GM19328 (cell line): ENCODE measurements around the gene EMCN.

ENCODE experiments used
- ATAC-seq: cut with Tn5 transposase; IDR thresholded peaks from one replicate; pipeline ENCODE4 v1.9.1; 2021; ENCODE audit warnings: mild to moderate bottlenecking, moderate library complexity; ENCODE audit not compliant: unreplicated experiment

The EMCN gene

DNA sequence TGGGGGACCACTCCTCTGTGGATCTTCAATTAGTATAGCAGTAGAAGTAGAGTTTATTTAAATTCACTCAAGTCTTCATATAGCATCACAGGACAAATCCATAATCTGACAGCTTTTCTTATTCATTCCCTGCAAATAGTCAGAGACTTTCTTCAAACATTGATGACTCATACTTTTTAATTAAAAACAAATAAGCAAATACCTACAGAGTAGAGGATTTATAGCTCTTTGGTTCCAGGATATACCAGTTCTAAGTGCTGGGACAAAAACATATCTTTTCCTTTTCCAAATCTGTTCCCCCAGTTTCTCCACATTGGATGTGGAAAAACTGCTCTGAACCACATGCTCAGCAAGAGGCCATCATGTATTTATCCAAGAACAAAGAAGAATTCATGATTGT lies 24.1 kb downstream of the EMCN start:
- ATAC-seq, result no peak

DNA sequence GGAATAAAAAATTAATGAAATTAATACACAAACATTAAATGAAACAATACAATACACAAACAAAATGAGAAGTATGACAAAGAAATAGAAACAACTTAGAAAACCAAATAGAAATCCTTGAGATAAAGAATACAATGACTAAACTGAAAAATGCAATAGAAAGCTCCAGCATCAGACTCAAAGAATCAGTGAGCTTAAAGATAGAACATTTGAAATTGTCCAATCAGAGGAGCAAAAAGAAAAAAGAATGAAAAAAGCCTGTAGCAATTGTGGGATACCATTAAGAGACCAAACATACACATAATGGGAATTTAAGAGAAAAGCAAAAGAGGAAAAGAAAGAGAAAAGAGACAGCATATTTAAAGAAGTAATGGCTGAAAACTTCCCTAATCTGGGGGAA lies 25.7 kb downstream of the EMCN start:
- no peak for ATAC-seq

DNA sequence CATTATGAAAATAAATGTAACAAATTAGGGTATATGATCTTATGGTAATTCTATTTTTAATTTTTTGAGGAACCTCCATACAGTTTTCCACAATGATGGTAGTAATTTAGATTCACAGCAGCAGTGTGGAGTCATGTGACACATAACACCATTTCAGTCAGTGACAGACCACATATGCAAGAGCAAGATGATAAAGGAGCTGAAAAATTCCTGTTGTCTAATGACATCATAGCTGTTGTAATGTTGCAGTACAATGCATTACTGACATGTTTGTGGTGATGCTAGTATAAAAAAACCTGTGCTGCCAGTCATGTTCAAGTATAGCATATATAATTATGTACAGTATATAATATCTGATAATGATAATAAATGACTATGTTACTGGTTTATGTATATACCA lies 28.5 kb downstream of the EMCN start:
- no peak for ATAC-seq

DNA sequence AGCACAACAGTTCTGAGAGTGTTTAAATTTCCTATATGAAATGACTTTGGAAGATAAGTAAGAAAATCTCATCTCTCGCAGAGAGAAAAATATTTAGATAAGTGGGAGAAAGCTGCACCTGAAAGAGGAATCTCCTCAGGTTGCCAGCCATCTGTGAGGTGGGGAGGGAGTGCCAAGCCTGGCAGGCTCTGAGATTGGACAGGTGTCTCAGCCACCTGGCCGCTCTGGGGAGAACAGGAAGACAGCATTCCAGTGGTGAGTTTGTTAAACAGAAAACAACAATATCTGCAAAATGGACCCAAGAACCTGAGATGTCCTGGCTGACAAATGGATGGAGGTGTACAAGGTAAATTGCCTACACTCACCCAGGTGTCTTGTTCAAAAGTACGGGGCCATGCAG lies 31.3 kb downstream of the EMCN start:
- ATAC-seq, result no peak

DNA sequence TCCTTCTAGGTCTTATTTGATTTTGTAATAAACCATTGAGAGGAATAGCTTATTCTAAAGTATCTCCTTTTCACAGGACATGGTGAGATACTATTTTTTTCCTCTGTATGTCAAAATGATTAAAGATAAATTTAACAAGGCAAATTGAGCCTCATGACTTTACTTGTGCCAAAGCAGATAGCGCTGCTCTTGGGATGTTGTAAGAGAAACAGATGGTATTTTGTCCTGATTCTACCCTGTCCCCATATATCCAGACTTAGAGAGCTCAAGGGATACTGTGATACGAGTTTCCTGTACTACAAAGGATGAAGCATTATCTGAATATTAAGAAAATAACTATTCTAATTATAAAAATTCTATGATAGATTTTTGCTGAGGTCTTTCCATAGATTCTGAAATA lies 34.0 kb downstream of the EMCN start:
- no peak for ATAC-seq

DNA sequence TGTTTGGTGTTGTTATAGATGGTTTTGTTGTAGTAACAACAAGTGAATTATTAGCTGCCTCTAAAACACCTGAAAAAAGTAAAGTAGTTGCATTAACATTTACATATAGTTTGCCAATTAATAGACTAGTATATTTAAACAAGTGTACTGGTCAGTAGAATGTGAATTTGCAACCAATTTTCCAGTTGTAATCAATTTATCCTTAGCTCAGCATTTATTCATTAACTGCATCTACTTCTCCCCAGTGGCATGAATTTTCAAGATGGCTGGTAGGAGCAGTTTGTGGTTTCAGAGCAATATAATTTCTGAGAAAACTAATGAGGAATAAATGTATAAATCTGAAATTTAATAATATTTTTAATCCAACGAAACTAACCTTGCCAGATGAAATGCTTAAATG lies 37.9 kb downstream of the EMCN start:
- ATAC-seq, result no peak

DNA sequence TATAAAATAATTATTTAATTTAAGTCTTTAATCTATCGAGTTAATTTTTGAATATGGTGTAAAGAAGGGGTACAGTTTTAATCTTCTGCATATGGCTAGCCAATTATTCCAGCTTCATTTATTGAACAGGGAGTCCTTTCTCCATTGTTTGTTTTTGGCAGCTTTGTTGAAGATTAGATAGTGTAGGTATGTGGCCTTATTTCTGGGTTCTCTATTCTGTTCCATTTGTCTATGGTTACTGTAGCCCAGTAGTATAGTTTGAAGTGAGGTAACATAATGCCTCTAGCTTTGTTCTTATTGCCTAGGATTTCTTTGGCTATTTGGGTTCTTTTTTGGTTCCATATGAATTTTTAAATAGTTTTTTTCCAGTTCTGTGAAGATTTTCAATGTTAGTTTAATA lies 48.3 kb downstream of the EMCN start:
- ATAC-seq, result no peak

DNA sequence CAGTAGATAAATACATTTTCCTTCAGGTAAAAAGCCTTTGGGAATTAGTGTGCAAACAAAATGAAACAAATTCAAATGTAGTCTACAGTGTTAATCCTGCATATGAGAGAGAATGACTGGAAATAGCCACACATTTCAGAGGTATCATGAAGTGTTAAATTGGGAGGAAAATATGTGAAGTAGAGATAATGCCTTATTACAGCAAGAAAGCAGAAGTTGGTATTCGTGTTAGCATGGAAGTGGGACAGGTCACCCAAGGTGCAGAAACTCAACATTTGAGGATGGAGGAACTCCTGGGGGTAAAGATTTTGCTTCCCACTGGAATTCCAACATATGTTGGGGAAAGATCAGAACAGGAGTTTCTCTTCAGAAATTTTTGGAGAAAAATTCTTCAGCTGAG lies 51.3 kb downstream of the EMCN start:
- ATAC-seq, result no peak

DNA sequence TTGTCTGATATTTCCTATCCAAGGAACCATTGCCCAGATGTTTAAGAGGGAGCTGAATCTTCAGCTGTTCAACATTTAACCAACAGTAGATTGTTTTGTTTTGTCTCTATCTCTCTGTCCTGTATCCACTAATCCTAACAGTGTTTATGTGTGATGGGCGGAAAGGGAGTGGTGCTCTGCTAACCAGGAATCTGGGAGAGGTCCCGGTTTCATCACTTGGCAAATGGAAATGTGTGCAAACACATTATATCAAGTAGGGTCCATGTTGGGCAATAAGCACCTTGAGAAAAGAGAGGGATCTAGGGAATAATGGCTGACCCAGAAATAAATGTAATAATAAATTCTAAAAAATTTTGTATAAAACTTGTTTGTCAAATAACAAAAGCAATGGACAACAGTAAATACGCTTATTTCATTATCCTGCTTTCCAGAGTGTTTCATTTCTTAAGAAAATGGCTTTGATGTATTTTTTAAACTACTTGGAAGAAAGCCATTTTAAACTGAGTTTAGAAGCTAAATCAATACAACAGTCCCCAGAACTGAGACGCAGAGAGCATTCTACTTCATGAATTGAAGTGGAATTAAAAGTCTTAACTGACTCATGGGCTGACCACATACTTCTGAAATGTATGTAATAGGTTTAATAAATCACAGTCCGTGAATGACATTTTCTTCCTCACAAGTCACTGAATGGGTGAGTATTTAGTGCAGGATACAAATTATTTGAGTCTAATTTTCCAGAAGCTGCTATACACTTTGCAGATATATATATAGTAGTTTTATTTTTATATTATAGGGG lies 55.8 kb downstream of the EMCN start:
- no peak for ATAC-seq

DNA sequence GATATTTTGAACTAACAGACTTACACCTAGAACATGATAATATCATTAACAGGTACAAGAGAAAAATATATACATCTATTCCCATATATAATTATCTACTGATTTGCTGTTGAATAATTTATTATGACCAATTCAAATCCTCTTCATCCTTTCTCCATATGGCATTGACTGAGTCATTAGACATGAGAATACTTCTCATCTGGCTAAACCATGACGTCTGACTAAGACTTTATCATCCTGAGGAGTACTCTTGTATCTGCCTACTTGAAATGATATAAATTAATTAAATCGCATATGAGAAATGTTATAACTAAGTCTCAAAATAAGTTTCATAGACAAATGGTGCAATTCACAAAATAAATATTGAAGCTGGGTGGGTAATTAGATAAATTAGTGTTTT lies 67.4 kb downstream of the EMCN start:
- no peak for ATAC-seq

DNA sequence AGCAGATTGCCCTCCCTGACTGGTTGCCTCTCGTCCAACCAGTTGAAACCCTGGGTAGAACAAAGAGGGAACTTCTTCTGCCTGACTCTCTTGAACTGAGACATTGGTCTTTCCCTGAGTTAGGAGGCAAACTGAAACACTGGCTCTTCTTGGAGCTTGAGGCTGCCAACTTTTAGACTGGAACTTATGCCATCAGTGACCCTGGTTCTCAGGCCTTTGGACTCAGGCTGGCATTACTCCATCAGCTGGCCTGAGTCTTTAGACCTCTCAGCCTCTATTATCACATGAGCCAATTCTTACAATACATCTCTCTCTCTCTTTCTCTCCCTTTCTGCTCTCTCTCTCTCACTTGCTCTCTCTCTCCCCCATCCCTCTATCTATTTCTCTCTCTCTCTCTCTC lies 86.4 kb downstream of the EMCN start:
- no peak for ATAC-seq

DNA sequence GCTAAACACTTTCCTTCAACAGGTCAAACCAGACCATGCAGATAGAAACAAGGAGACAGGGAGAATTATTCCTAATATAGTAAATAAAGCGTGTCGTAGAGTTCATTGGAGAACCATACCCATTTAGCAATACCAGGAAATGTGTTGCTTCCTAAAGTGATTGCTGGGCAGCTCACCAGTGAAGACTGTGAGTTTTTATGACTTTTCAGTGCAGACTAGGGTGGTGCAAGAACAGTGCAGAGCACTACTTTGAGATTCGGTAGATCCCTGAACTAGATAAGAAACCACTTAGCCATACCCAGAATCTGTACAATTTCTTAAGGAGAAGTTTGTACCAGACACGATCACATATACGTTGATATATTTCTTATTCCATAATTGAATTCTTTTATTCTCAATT lies 87.4 kb downstream of the EMCN start:
- no peak for ATAC-seq

DNA sequence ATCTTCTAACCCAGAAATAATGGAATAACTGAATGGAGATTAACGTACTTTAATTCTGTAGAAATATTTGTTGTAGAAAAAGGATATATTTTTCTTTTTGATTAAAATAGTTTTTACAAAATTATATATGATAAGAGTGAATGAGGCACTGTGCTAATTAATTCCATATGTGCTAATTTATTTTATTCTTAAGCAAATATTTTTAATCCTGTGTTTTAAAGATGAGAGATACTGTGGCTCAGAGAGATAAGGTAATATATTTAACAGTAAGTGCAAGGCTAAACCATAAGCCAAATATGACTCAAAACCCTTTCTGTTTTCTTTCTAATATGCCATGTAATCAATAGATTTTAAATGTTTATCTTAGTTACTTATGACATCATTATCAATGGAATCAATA lies 88.2 kb downstream of the EMCN start:
- no peak for ATAC-seq

DNA sequence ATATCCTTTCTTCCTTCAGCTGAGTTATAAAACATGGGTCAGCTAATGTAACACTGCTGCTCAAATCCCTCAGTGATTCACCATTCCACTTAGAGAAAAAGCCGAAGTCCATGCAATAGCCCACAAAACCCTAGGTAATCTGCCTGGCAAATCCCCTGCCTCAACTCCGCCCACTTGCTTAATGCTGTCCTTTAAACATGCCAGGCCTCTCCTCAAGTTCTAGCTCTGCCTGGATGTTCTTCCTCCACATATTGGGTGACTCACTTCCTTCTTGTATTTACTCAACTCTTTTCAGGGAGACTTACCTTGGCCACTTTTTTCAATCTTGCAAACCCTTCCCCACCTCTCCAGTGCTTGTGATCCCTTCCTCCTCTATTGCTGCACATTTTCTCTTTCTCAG lies 89.8 kb downstream of the EMCN start:
- ATAC-seq, result no peak

DNA sequence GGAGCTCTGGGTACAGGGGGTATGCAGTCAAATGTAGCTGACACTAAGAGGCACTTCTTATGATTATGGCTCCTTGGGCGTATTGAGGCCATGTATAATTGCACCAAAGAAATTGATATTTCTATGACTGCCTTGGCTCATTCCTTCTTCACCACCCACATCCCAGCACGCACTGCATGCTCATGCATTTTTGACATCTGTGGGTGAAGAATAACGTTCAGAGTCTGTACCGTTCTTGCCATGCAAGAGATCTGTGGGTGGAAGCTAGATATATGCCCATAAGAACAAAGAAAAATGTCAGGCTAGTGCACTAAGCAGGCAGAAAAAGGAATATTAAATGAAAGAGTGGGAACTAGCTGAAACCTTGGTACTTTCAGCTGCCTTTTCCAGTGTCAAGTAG lies 93.4 kb downstream of the EMCN start:
- no peak for ATAC-seq

DNA sequence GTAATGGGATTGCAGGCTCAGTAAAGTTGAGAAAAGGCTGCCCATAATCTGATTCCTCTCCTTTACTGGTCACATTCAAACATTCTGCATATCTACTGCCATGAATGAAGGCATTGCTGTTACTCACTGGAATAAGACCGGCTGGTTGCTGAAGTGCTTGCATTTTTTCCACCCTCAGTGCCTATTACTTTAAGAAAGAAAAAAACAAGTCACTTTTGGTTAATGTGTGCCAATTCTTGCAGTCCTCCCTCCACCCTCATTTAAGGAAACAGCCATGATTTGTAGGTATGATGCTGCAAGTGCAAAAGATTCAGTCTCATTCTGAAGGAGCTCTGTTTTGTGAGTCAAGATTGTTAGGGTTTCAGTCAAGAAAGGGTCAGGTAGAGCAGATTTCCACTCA lies 94.9 kb downstream of the EMCN start:
- ATAC-seq, result no peak

DNA sequence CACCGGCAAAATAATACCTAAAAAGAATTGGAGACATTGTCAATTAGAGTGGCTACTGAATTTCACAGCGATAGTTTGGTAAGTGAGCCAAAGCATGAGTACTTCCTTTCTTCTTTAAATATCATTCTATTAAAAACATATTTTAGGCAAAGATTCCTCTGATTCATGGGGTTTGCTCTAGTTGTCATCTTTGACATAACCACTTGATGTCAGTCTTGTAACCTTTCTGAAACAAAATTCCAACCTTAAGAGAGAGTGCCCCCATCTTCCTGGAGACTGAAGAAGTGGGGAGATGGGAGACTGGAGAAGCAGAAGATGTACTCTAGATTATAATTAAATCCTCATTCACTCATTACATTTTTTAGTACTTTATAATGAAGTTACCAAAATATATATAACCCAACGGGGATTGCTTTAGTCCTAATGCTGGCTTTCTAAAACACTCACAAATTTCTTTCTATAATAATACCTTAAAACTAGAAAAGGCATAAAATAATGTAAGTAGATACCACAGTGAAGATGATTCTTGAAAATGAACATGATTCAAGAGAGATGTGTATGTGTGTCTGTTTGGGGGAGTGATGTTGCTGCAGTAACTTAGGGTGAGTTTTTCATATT lies 96.4 kb downstream of the EMCN start:
- ATAC-seq, result no peak

DNA sequence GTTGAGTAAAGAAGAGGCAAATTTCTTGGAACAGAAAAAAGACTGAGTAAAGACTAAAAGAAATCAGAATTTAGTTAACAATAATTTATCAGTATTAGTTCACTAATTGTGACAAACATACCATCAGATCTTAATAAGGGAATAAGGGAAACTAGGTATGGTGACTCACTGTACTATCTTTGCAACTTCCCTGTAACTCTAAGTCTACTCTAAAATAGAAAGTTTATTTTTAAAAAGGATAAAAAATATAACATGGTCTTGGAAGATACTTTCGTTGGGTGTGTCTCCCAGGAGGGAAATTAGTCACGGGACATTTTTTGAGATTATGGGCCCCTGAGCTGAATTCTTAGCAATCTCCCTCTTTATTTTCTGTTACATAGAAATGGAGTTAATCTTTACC lies 97.3 kb downstream of the EMCN start:
- ATAC-seq, result no peak

DNA sequence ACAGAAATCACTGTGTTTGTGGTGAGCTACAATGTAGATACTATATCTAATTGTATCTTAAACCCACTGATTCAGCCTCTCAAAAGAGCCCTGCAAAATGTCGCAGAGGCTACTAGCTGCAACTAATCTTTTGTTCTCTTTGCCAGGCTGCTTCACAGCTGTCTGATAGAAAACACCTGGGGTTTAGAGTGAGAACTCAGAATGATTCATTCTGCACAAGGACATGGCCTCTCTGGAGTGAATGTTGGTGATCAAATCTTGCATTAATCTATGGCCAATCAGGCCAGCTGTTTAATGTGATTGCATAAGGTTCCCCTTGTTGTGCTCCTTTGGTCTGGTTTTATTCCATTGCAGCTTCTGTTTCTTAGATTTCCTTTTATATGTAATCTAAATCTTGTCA lies 100.3 kb downstream of the EMCN start:
- ATAC-seq, result no peak

DNA sequence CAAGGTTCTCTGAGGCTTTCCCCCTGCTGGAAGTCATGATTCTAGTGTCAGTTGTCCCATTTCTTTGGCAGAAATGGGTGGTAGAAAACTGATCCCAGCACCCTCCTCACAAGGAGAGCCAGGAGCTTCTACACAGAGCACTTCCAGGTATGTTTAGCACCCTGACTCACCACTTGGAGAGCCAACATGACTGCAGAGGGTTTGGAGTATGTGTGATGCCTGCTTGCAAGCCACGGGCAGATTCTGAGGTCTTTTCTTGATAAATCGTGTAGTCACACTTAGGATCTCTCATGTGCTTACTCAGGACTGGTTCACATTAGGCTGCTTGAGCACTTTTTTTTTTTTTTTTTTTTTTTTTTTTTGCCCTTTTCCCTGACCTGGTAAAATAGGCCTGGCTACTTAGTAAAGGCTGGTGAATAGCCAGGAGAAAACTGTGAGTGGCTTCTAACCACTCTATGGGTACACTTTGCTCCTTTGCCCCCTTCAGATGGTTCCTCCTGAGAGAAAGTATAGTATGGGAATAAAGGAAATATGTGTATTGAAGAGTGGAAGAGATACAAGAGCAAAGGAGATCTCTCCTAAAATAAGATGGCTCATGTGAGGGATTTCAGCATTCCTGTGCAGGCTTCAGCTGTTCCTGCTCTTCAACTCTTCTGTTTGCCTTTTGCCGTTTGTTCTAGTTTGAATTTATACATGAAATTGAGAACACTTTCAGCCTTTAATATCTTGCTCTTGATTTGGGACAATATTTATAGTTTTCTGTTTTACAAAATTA lies 103.6 kb downstream of the EMCN start:
- no peak for ATAC-seq

DNA sequence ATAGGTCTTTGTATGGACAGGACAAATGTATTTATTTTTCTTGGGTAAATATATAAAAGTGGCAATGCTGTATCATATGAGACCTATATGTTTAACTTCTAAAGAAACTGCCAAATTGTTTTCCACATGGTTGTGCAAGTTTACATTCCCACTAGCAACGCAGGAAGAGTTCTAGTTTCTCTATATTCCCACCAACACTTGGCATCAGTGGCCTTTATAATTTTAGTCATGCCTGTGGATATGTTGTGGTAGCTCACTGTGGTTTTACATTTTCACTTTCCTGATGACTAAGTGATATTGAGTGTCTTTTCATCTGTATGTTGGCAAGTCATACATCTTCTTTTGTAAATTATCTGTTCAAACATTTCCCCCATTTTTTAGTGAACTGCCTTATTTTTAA lies 126.0 kb downstream of the EMCN start:
- ATAC-seq, result no peak

DNA sequence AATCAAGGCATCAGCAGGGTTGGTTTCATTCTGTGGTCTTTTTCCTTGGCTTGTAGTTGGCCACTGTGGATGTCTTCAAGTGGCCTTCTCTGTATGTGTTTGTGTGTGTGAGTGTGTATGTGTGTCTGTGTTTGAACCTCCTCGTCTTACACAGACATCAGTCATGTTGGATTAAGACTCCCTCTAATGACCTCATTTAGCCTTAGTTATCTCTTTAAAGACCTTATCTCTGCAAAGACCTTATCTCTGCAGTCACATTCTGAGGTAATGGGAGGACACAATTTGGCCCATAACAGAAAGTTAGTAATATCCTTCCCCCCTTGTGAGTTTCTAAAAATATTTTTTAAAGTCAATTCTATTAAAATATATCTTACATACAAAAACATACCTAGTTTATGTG lies 126.7 kb downstream of the EMCN start:
- no peak for ATAC-seq
